ENCODE measurements around the gene TFB1M.
A peak's percentile ranks its signal among the peaks of the same experiment; 100 is the strongest.

Gene TFB1M

DNA sequence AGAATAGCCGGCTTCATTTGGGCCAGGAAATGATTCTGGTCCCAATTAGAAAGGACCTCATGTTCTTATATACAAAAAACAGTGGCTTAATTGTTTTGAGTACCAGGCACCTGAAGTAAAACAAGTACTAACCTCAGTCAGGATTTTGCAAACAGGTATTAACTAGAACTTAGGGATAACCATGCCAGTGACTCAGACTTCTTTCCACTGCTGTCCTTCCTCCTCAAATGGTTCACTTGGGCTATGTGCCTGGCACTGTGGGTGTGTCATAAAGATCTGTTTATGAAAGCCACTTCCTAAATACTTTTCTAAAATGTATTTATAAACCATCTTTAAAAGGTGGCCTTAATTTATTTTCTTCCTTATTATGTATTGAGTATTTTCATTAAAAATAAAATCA lies 39.8 kb downstream of the TFB1M start:
- CTCF ChIA-PET: no interaction called here
- H3K27ac ChIP-seq: peak overlapping the region; percentile 53
- POLR2A ChIA-PET (ENCODE audit: low non-redundant PET): no interaction called here
- TF ChIP-seq CTCF (conservative IDR thresholded peaks at IDR 0.05; ENCODE audit: low read depth): no peak
- DNase-seq (ENCODE audit: low spot score): peak; percentile 55

- POLR2A ChIA-PET (ENCODE audit: low non-redundant PET): no interaction called here
- H3K27ac ChIP-seq: no peak overlapping the region
- TF ChIP-seq CTCF (conservative IDR thresholded peaks at IDR 0.05; ENCODE audit: low read depth): no peak
- DNase-seq (ENCODE audit: low spot score): no peak
- CTCF ChIA-PET: no interaction called here
Observed at GRCh38 chr6:155274106-155274505, 40.2 kb downstream of the TFB1M start.

- peak; percentile 24 for DNase-seq (ENCODE audit: low spot score)
- no peak overlapping the region for H3K27ac ChIP-seq
- POLR2A ChIA-PET (ENCODE audit: low non-redundant PET): no interaction called here
- CTCF ChIA-PET: no interaction called here
- TF ChIP-seq CTCF (conservative IDR thresholded peaks at IDR 0.05; ENCODE audit: low read depth): no peak
Observed at GRCh38 chr6:155273431-155273830, 40.9 kb downstream of the TFB1M start.

DNA sequence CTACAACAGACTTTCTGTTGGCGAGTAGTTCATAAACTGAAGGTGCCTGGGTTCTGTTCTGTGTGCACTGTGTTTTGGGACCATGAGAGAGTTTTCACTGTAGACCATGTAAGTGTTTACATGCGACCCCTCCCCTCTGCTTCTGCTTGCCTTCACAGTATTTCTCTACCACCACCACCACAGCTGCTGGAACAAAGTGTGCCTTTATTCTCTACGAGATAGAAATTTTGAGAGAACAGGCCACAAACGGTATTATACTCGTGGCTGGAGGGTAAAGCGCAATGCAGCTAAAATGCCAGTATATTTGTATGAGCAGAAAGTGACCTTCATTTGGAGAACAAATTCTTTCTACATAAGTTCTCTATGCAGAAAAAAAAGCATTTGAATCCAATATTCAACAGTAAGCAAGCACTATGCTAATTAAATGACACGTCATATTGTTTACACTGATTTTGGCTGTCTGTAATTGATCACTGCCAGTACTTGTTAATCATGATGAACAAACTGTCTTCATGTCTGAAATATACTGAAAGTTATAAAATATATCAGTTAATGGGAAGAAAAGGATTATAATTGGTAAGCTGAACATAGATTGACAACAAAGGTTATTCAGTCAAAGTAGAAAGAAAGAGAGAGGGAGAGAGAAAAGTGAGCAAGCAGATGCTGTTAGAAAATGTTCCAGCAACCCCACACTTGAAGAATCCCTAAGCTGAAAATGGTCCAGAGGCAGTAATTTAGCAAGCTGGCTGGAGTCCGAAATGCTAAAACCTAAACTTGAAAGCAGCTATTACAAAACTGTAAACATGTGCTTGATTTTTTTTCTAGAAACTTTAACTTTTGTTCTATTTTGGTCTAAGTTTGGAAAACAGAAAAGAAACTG lies 41.7 kb downstream of the TFB1M start:
- TF ChIP-seq CTCF (conservative IDR thresholded peaks at IDR 0.05; ENCODE audit: low read depth): no peak
- H3K27ac ChIP-seq: no peak overlapping the region
- ChIA-PET POLR2A (ENCODE audit: low non-redundant PET) (no interaction called here), CTCF (interaction anchor here (0.6 kb wide), 1 partner anchor 792 kb away, joined by 8 read pairs; no protein-coding TSS in a partner anchor)
- no peak for DNase-seq (ENCODE audit: low spot score)

DNA sequence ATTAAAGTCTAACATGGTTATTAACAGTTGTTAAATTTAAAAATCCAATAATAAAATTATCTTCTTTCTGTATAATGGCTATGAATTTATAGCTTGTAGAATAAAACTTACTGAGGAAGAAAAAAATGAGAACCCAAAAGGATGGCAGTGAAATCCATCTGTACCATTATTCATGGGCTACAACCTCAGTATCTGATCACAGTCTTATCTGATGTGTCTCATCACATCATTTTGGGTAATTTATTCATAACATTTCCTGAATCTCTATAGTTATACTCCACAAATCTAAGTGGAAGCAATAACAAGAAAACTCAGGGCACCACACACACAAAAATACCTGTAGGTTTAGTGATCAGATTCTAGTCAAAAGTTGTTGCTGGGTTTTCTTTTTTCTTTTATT lies 43.1 kb downstream of the TFB1M start:
- no peak for TF ChIP-seq CTCF (conservative IDR thresholded peaks at IDR 0.05; ENCODE audit: low read depth)
- CTCF ChIA-PET: interaction anchor here (0.6 to 0.7 kb wide), 2 partner anchors 27 to 346 kb away, joined by 3 read pairs; no protein-coding TSS in a partner anchor
- no peak for DNase-seq (ENCODE audit: low spot score)
- POLR2A ChIA-PET (ENCODE audit: low non-redundant PET): no interaction called here
- H3K27ac ChIP-seq: no peak overlapping the region

GRCh38 chr6:155270561-155271091 lies 43.7 kb downstream of the TFB1M start:
- no peak overlapping the region for H3K27ac ChIP-seq
- ChIA-PET CTCF (interaction anchor here (0.7 kb wide), 1 partner anchor 346 kb away, joined by 3 read pairs; no protein-coding TSS in a partner anchor), POLR2A (ENCODE audit: low non-redundant PET) (no interaction called here)
- no peak for DNase-seq (ENCODE audit: low spot score)
- no peak for TF ChIP-seq CTCF (conservative IDR thresholded peaks at IDR 0.05; ENCODE audit: low read depth)

Data from RWPE1 (cell line).